Occipital lobe (tissue), 2 donors: ENCODE results near the gene CDH13. TPM values are rescaled to one million over a fixed set of nuclear protein-coding genes. Genes with fewer than 3 reads are reported as not detected.

Experiments used
- DNase-seq: peaks from one replicate; lab custom pipeline; 2025; lab: John Stamatoyannopoulos, UW
- total RNA-seq: library from RNA; depleted of rRNA; stranded (reverse); fragments of >200 nt; gene quantifications from one replicate; pipeline ENCODE4 v1.2.3, GENCODE V29; 2014

CDH13 gene
- total RNA-seq, 1 donor from 2014 or later, result 27.3 TPM

DNA sequence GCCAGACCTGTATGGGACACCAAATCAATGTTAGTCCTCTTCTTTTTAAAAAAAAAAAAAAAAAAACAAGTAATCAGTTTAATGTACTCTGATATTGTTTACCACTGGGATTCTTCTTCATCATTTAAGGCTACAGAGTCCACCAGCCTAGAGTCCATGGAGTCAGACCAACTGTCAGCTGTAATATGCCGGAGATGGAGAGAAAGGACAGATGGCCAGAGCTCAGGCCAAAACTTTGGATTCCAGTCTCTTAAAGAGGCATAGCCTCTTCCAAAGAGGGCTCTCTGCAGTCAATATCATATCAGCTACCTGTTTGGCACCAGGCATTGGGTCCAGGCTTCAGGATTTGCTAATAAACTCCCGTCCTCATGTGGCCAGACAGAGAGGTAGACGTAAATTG lies 711.4 kb downstream of the CDH13 start:
- no peak for DNase-seq

GRCh38 chr16:83338941-83339340 lies 712.2 kb downstream of the CDH13 start:
- no peak for DNase-seq

GRCh38 chr16:83343935-83344366 lies 717.2 kb downstream of the CDH13 start:
- DNase-seq, result no peak

- DNase-seq, result no peak
Measured at GRCh38 chr16:83345846-83346640, 719.3 kb downstream of the CDH13 start.

- DNase-seq, result no peak
Measured at GRCh38 chr16:83348991-83349390, 722.2 kb downstream of the CDH13 start.

GRCh38 chr16:83350481-83350880 lies 723.7 kb downstream of the CDH13 start:
- no peak for DNase-seq

GRCh38 chr16:83351846-83352245 lies 725.1 kb downstream of the CDH13 start:
- DNase-seq, result no peak

- DNase-seq, result no peak
Measured at GRCh38 chr16:83353241-83353640, 726.5 kb downstream of the CDH13 start.

DNA sequence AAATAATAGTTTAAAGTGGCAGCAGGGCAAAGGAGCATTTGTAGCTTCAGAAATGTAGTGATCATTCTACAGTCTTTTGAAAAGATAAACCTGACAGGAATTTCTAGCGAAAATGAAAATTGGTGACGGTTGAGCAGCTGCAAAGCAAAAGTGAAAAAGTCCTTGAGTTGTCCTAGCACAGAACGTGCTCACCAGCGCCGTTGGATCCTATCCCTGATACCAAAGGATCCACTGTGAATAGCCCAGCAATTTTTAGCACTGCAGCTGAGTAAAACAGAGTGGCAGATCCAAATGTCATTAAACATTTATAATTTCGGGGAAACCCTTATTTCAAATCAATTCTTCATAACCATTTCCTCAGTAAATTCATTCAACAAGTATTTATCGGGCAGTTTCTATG lies 727.2 kb downstream of the CDH13 start:
- no peak for DNase-seq

- DNase-seq, result no peak
Measured at GRCh38 chr16:83355570-83356218, 728.9 kb downstream of the CDH13 start.

GRCh38 chr16:83356266-83356665 lies 729.5 kb downstream of the CDH13 start:
- DNase-seq, result no peak

DNA sequence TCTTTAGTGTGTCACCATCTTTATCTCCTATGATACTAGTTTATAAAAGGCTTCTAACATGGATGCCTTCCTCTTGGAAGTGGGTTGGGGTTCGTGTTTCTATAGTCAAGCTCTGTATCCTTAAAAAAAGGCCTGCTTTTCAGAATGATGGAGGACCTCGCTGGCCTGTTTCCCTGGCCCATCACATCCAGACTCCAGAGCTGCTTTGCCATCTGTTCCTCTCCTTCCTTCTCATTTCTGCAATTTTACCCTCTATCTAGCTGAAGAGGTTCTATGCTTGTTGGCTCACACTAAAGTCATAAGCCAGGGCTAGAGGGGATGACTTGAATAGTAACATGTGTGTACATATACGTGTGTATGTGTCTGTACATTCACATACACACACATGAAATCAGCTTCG lies 730.2 kb downstream of the CDH13 start:
- no peak for DNase-seq

DNA sequence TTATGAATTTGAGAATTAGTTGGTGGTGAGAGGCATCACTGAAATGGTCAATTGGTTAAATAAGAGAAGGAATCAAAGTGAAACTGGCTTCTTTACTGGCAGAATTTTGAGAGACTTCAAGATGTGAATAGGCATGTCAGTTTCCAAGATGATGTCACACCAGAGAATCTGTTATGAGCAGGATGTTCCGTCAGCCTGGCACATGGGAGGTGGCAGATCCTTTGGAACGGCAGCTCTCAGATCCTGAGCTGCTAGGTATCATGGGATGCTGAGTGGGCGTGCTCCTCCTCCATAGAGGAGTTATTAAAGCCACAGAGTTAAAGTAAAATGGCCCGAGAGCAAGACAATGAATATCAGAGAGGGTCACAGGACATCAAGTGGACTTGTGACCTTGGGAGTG lies 736.8 kb downstream of the CDH13 start:
- no peak for DNase-seq

DNA sequence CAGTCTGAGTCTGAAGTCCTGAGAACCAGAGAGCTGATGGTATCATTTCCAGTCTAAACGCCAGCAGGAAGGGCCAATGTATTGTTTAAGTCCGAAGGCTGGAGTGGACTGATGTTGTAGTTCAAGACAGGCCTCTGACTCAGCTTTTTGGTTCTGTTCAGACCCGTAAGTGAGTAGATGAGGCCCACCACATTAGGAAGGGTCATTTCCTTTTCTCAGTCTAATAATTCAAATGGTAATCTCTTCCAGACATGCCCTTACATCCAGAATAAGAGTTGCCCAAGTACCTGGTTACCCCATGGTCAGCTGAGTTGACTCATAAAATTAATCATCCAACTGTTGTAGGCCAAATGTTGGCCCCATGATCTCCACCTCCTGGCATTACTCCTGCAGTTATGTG lies 738.4 kb downstream of the CDH13 start:
- no peak for DNase-seq

DNA sequence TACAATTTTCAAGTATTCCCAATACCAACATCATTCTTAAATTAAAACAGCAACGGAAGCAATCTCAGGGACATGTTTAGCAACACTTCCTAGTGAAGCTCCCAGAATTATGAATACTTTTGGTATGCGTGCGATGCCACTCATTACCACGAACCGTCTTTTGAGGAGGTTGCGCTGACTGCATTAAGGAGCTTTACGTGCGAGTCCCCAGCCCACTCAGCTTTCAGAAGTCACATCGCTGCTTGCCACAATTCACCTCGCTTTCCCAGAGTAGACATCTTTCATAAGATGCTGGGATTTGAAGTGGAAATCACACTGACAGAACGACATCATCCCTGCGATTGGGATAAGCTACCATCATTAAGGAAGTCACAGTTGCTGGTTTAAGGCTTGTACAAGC lies 739.5 kb downstream of the CDH13 start:
- DNase-seq, result no peak

GRCh38 chr16:83374979-83375378 lies 748.2 kb downstream of the CDH13 start:
- DNase-seq, result no peak

DNA sequence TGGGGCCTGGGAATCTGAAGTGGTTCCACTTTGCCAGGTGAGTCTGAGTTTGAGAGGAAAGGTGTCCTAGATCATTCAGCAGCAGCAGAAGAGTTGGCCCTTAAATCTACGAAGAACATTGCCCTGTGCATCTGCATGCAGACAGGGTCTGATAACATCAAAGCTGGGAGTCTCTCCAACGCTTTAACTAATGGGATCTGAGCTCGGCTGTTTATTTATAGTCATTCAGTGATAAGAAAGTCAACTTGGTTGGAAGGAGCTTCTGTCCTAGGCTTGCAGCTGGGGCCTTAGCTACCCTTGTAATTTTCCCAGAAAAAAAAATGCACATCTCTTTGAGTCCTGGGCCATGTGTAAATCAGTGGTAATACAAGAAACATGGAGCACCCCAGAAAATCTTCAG lies 763.0 kb downstream of the CDH13 start:
- DNase-seq, result no peak

DNA sequence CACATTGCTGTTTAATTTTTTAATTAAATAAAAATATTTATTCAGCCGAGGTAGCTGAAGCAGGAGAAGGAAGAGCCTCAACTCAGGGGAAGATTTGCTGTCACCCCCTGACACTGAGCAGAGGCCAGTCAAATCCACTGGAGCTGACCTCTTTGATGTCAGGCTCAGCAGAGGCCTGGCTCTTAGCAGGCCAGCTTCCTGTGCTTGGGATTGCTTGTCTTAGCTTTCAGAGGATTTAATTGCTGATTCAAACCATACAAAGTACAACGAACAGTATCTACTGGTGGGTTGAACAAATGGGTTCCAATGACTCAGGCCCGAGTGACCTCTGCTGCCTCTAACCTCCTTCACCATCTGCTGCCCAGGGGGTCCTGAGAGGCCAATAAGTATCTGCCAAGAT lies 764.0 kb downstream of the CDH13 start:
- no peak for DNase-seq

- DNase-seq, result no peak
Measured at GRCh38 chr16:83392743-83393142, 766.0 kb downstream of the CDH13 start.

DNA sequence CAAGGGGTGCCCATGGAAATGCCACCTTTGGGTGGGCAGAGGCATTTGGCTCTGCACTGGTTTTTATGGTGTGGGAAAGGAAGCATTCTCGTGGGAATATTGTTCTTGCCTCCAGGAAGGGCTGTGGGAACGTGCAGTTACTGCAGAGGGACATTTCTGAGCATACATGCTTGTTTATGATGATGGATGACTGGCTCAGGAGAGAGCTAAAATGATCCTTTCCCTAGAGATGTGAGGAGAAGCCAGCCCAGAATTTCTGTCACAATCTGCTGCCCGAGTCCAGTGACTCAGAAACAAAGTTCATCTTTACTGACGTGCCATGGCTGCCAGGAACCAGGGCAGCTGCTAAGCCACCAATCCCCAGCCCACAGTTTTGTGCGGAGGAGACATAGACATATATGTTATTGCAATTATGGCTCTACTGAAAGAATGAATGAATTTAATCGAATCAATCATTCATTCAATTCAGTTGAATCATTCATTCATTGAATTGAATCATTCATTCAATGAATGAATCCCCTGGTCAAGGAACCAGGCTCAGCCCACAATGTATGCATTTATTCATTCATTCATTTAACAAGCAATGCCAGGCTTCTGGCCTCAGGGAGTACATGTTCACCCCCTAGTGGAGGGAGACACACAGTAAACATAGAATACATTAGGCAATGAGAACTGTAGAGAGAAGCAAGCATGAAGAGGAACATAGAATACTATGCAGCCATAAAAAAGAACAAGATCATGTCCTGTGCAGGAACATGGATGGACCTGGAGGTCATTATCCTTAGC lies 766.6 kb downstream of the CDH13 start:
- no peak for DNase-seq

DNA sequence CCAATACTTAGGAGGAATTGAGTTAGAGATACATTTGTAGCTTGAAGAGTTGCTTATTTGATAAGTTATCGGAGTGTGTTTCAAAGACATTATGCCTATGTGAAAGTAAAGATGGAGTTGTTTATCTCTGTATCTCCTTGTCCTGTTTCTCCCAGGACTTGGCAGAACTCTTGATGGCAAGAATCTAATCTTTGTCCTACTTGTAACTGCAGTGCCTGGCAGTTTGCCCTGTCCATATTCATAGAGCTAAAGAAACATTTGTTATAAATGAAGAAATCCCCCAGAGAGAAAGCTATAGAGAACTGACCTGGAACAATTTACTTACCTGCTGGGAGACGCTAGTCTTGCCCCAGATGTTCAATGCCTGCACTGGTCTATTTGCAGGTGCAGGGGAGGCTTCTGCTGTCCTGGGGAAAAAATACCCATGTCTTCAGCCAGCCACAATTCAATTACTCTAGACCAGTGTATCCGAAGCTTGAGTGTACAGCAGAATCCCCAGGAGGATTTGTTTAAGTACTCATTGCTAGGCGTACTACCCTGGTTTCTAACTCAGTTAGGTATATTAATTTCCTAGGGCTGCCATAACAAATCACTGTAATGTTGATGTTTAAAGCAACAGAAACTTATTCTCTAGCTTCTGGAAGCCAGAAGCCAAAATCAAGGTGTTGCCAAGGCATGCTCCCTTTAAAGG lies 771.0 kb downstream of the CDH13 start:
- no peak for DNase-seq

DNA sequence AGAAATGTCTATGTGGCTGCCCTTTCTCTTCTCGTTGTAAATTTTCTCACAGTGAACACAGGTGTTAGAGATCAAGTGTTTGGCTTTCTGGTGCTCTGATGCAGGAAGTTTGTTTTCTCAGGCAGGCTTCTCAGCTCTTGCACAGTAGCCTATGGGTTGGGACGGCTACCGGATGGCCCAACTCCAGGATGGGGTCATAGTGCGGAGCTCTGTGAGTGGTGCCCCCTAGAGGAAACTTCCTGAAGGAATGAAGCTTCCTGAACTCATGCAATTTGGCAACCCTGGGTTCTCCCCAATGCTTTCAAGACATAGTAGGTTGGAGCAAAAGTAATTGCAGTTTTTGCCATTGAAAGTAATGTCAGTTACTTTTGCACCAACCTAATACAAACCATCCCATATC lies 773.5 kb downstream of the CDH13 start:
- no peak for DNase-seq
